ENCODE data around the gene FAM219A. TPM values are rescaled to one million over a fixed set of nuclear protein-coding genes. Genes with fewer than 3 reads are reported as not detected.

Gene FAM219A
- total RNA-seq, 1 donor from 2014 or later: 2.6 TPM

GRCh38 chr9:34375901-34376595 is 82.3 kb downstream of the FAM219A start:
- no peaks in the 10 kb centered on the region for H3K27me3 ChIP-seq (ENCODE audit: control insufficient read depth in 3 of 3, insufficient read depth in 3 of 3, low read length in 3 of 3)
- peak overlapping the region; percentile 87 for H3K27ac ChIP-seq (ENCODE audit: low read depth, low read length)
- H3K4me1 ChIP-seq (ENCODE audit: control insufficient read depth in 3 of 3, insufficient read depth in 3 of 3, low read length in 3 of 3): peaks cover 49 to 65% (median 64%) of the 10 kb centered on the region in 3 donors

DNA sequence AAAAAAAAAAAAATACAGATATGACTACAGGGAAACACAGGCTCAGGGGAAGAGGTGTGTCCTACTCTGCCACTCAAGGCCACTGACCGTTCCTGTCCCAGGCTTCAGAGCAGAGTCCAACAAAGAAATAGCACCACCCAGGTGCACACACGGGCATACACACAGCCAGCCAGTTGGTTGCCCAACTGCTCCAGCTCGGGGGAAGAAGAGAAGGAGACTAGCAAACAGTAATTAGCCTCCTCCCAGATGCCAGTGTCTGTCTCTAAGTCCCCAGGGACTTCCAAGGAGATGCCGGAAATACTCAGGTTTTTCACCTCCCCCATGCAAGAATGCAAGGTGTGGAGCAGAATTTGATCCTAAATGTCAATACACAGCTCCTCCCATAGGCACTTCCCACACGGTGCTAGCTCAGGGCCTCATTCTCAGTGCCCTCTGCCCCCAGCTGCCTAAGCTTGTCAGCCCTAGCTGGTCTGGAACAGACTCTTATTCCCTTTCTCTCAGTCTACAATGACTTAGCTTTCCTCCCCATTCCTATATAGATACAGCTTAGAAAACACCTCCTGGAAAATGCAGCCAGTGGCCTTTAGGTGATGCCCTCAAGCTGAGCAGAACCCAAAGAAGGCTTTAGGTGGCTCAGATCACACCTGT is 83.3 kb downstream of the FAM219A start:
- H3K36me3 ChIP-seq (ENCODE audit: control insufficient read depth in 3 of 3, insufficient read depth in 3 of 3, low read length in 3 of 3): peaks cover 15 to 24% (median 17%) of the 10 kb centered on the region in 3 donors
- peak overlapping the region; percentile 80 to 88 (median 82) for H3K4me3 ChIP-seq (ENCODE audit: low read length in 3 of 3)
- H3K9me3 ChIP-seq (ENCODE audit: control insufficient read depth in 3 of 3, low read length in 3 of 3): no peaks in the 10 kb centered on the region
- H3K27ac ChIP-seq (ENCODE audit: low read depth, low read length): peak overlapping the region; percentile 87
- peaks cover 49 to 67% (median 67%) of the 10 kb centered on the region in 3 donors for H3K4me1 ChIP-seq (ENCODE audit: control insufficient read depth in 3 of 3, insufficient read depth in 3 of 3, low read length in 3 of 3)
- H3K27me3 ChIP-seq (ENCODE audit: control insufficient read depth in 3 of 3, insufficient read depth in 3 of 3, low read length in 3 of 3): no peaks in the 10 kb centered on the region
- H3K9ac ChIP-seq (ENCODE audit: low read depth in 1 of 3, low read length in 3 of 3): peak overlapping the region; percentile 70 to 91 (median 81)

More at GRCh38 chr9:34375901-34376595, 82.3 kb downstream of the FAM219A start:
- peak overlapping the region; percentile 80 to 88 (median 82) for H3K4me3 ChIP-seq (ENCODE audit: low read length in 3 of 3)
- peak overlapping the region; percentile 79 to 91 (median 81) for H3K9ac ChIP-seq (ENCODE audit: low read depth in 1 of 3, low read length in 3 of 3)
- no peaks in the 10 kb centered on the region for H3K9me3 ChIP-seq (ENCODE audit: control insufficient read depth in 3 of 3, low read length in 3 of 3)
- peaks cover 9 to 16% (median 15%) of the 10 kb centered on the region in 3 donors for H3K36me3 ChIP-seq (ENCODE audit: control insufficient read depth in 3 of 3, insufficient read depth in 3 of 3, low read length in 3 of 3)

- Histone ChIP-seq H3K9me3 (ENCODE audit: control insufficient read depth in 3 of 3, low read length in 3 of 3) (no peaks in the 10 kb centered on the region), H3K4me3 (ENCODE audit: low read length in 3 of 3) (peak overlapping the region in 1 of 3 donors; percentile 24), H3K27ac (ENCODE audit: low read depth, low read length) (peak overlapping the region; percentile 19), H3K9ac (ENCODE audit: low read depth in 1 of 3, low read length in 3 of 3) (peak overlapping the region in 1 of 3 donors; percentile 35), H3K36me3 (ENCODE audit: control insufficient read depth in 3 of 3, insufficient read depth in 3 of 3, low read length in 3 of 3) (peaks cover 17 to 29% (median 18%) of the 10 kb centered on the region in 3 donors), H3K4me1 (ENCODE audit: control insufficient read depth in 3 of 3, insufficient read depth in 3 of 3, low read length in 3 of 3) (peaks cover 50 to 67% (median 67%) of the 10 kb centered on the region in 3 donors), H3K27me3 (ENCODE audit: control insufficient read depth in 3 of 3, insufficient read depth in 3 of 3, low read length in 3 of 3) (no peaks in the 10 kb centered on the region)
Observed at GRCh38 chr9:34374339-34374738, 84.0 kb downstream of the FAM219A start.

DNA sequence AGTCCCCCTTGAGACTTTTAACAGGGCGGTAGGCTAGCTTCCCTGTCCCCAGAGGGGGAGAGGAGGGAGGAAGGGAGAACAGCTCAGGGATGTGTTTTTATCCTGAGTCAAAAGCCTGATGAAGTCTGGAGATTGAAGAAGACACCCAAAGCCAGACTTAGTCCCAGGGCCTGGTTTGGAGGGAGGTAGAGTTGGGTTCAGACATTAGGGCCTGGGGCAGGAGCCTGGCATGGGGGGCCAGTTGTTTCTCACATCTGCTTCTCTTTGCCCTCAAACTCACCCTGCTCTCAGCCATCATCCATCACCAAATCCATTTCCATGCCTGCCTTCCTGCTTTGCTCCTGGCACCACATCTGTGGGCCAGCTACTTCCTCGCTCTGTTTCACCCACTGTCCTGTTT is 84.6 kb downstream of the FAM219A start:
- peak overlapping the region; percentile 19 for H3K27ac ChIP-seq (ENCODE audit: low read depth, low read length)
- H3K4me1 ChIP-seq (ENCODE audit: control insufficient read depth in 3 of 3, insufficient read depth in 3 of 3, low read length in 3 of 3): peaks cover 50 to 68% (median 67%) of the 10 kb centered on the region in 3 donors
- no peaks in the 10 kb centered on the region for H3K27me3 ChIP-seq (ENCODE audit: control insufficient read depth in 3 of 3, insufficient read depth in 3 of 3, low read length in 3 of 3)

GRCh38 chr9:34372467-34373011 is 85.8 kb downstream of the FAM219A start:
- Histone ChIP-seq H3K27ac (ENCODE audit: low read depth, low read length) (no peak overlapping the region), H3K27me3 (ENCODE audit: control insufficient read depth in 3 of 3, insufficient read depth in 3 of 3, low read length in 3 of 3) (no peaks in the 10 kb centered on the region), H3K4me3 (ENCODE audit: low read length in 3 of 3) (no peak overlapping the region), H3K9ac (ENCODE audit: low read depth in 1 of 3, low read length in 3 of 3) (peak overlapping the region in 1 of 3 donors; percentile 16), H3K4me1 (ENCODE audit: control insufficient read depth in 3 of 3, insufficient read depth in 3 of 3, low read length in 3 of 3) (peaks cover 50 to 68% (median 67%) of the 10 kb centered on the region in 3 donors), H3K9me3 (ENCODE audit: control insufficient read depth in 3 of 3, low read length in 3 of 3) (no peaks in the 10 kb centered on the region), H3K36me3 (ENCODE audit: control insufficient read depth in 3 of 3, insufficient read depth in 3 of 3, low read length in 3 of 3) (peaks cover 17 to 32% (median 23%) of the 10 kb centered on the region in 3 donors)

More for the DNA sequence above, 84.6 kb downstream of the FAM219A start:
- peak overlapping the region in 2 of 3 donors; percentile 6 to 35 for H3K9ac ChIP-seq (ENCODE audit: low read depth in 1 of 3, low read length in 3 of 3)
- H3K9me3 ChIP-seq (ENCODE audit: control insufficient read depth in 3 of 3, low read length in 3 of 3): no peaks in the 10 kb centered on the region
- peak overlapping the region in 1 of 3 donors; percentile 29 for H3K4me3 ChIP-seq (ENCODE audit: low read length in 3 of 3)
- H3K36me3 ChIP-seq (ENCODE audit: control insufficient read depth in 3 of 3, insufficient read depth in 3 of 3, low read length in 3 of 3): peaks cover 17 to 32% (median 18%) of the 10 kb centered on the region in 3 donors

DNA sequence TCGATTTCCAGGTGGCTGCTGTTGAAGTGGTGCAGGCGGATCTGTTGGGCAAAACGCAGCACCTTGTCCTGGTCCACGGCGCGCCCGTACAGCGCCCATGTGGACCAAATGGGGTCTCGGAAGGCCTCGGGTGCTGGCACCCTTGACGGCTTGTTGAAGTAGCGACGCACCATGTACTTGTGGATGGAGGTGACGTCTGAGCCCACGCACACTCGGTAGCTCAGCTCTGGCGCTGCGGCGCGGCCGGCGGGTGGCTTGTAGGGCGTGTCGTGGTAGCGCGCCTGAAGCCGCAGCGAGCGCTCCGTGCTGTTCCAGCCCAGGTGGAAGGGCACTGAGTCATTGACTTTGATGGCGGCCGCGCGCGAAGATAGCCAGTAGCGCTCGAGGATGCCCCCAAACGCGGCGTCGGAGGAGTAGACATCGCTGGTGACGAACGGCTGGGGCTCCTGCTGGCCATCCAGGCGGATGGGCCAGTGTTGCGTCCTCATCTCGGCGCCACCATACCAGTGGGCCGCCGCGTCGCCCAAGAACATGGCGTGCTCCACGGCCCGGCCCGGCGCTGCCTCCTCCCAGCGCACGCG is 86.4 kb downstream of the FAM219A start:
- H3K4me1 ChIP-seq (ENCODE audit: control insufficient read depth in 3 of 3, insufficient read depth in 3 of 3, low read length in 3 of 3): peaks cover 45 to 63% (median 63%) of the 10 kb centered on the region in 3 donors

GRCh38 chr9:34370970-34371880 is 87.1 kb downstream of the FAM219A start:
- Histone ChIP-seq H3K9me3 (ENCODE audit: control insufficient read depth in 3 of 3, low read length in 3 of 3) (no peaks in the 10 kb centered on the region), H3K27ac (ENCODE audit: low read depth, low read length) (no peak overlapping the region), H3K9ac (ENCODE audit: low read depth in 1 of 3, low read length in 3 of 3) (peak overlapping the region in 1 of 3 donors; percentile 74), H3K4me1 (ENCODE audit: control insufficient read depth in 3 of 3, insufficient read depth in 3 of 3, low read length in 3 of 3) (peaks cover 44 to 61% (median 58%) of the 10 kb centered on the region in 3 donors), H3K27me3 (ENCODE audit: control insufficient read depth in 3 of 3, insufficient read depth in 3 of 3, low read length in 3 of 3) (no peaks in the 10 kb centered on the region), H3K4me3 (ENCODE audit: low read length in 3 of 3) (peak overlapping the region in 2 of 3 donors; percentile 17 to 56), H3K36me3 (ENCODE audit: control insufficient read depth in 3 of 3, insufficient read depth in 3 of 3, low read length in 3 of 3) (peaks cover 17 to 36% (median 23%) of the 10 kb centered on the region in 3 donors)

More for the DNA sequence above, 86.4 kb downstream of the FAM219A start:
- peaks cover 17 to 32% (median 23%) of the 10 kb centered on the region in 3 donors for H3K36me3 ChIP-seq (ENCODE audit: control insufficient read depth in 3 of 3, insufficient read depth in 3 of 3, low read length in 3 of 3)
- H3K27me3 ChIP-seq (ENCODE audit: control insufficient read depth in 3 of 3, insufficient read depth in 3 of 3, low read length in 3 of 3): no peaks in the 10 kb centered on the region
- H3K4me3 ChIP-seq (ENCODE audit: low read length in 3 of 3): no peak overlapping the region
- H3K27ac ChIP-seq (ENCODE audit: low read depth, low read length): no peak overlapping the region
- no peaks in the 10 kb centered on the region for H3K9me3 ChIP-seq (ENCODE audit: control insufficient read depth in 3 of 3, low read length in 3 of 3)
- H3K9ac ChIP-seq (ENCODE audit: low read depth in 1 of 3, low read length in 3 of 3): no peak overlapping the region

DNA sequence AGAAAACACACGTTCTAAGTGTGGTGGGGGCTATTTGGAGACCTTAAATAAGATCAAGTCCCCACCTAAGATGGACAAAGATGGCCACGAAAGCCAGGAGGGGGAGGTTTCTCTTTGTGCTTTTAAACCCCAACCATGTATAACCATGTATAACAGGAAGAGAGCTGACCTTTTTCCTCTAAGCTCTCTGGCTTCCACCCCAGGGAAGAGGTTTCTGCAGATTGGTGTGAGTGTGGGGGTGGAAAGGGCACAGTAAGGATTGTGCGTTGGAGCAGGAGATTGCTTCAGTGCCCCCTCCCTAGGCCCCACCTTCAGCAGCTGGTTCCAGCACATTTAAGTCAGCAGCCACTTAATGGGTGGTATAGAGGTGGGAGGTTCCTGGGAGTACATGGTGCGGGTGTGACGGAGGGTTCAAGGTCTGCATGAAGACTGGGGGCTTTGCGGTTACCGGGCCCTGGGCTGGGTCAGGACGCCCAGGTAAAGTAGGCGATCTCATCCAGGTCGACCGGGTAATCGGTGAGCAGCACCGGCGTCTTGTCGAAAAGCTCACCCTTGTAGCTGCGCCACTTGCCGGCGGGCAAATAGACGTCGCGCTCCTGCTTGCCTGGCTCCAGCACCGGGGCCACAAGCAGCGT is 87.9 kb downstream of the FAM219A start:
- H3K9me3 ChIP-seq (ENCODE audit: control insufficient read depth in 3 of 3, low read length in 3 of 3): no peaks in the 10 kb centered on the region
- peaks cover 37 to 55% (median 50%) of the 10 kb centered on the region in 3 donors for H3K4me1 ChIP-seq (ENCODE audit: control insufficient read depth in 3 of 3, insufficient read depth in 3 of 3, low read length in 3 of 3)
- H3K27me3 ChIP-seq (ENCODE audit: control insufficient read depth in 3 of 3, insufficient read depth in 3 of 3, low read length in 3 of 3): no peaks in the 10 kb centered on the region
- peak overlapping the region; percentile 10 to 56 (median 17) for H3K4me3 ChIP-seq (ENCODE audit: low read length in 3 of 3)
- H3K27ac ChIP-seq (ENCODE audit: low read depth, low read length): no peak overlapping the region
- H3K36me3 ChIP-seq (ENCODE audit: control insufficient read depth in 3 of 3, insufficient read depth in 3 of 3, low read length in 3 of 3): peaks cover 17 to 37% (median 23%) of the 10 kb centered on the region in 3 donors
- peak overlapping the region; percentile 11 to 74 (median 73) for H3K9ac ChIP-seq (ENCODE audit: low read depth in 1 of 3, low read length in 3 of 3)

All from skeletal muscle tissue (tissue), 4 donors.